Measurements from ENCODE around the gene PRELID1. TPM values are rescaled to one million over a fixed set of nuclear protein-coding genes. Genes with fewer than 3 reads are reported as not detected.

The PRELID1 gene
- total RNA-seq, 1 donor from 2014 or later: 42.4 TPM

DNA sequence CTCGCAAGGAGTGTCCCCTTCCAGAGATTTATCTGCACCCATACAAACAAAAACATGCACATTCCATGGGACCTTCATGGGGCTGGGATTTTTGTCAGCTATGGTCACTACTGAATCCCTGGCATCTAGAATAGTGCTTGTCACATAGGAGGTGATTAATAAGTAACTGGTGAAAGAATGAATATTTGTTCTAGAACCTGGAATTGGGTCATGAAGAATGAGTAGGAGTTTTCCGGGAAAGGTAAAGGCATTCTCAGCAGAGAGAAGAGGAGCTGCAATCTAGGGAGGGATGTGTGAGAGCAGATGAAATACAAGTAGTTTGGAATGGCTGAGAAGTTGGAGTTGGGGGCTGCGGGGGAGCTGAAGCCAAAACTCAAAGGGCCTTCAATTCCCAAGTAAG lies 50.7 kb downstream of the PRELID1 start:
- DNase-seq (ENCODE audit: low spot score in 2 of 2) (no peak), FAIRE-seq (no peak)

GRCh38 chr5:177354711-177355110 lies 51.1 kb downstream of the PRELID1 start:
- DNase-seq (ENCODE audit: low spot score in 2 of 2) (no peak), FAIRE-seq (no peak)

- DNase-seq (ENCODE audit: low spot score in 2 of 2) (no peak), FAIRE-seq (no peak)
Observed at GRCh38 chr5:177355162-177355867, 51.7 kb downstream of the PRELID1 start.

GRCh38 chr5:177355868-177356168 lies 52.2 kb downstream of the PRELID1 start:
- DNase-seq (ENCODE audit: low spot score in 2 of 2): no peak

More at GRCh38 chr5:177355868-177356168, 52.2 kb downstream of the PRELID1 start:
- no peak for FAIRE-seq

Other genes with a start within 250 kb of the PRELID1 start
- 1.2 TPM for gene FGFR4, start 216.9 kb upstream of the PRELID1 start, total RNA-seq
- gene NSD1, start 170.0 kb upstream of the PRELID1 start, total RNA-seq: 58.7 TPM
- gene RAB24, start 80 bp upstream of the PRELID1 start, total RNA-seq: 14.3 TPM
- 3.7 TPM for gene MXD3, start 8.1 kb downstream of the PRELID1 start, total RNA-seq
- 88.9 TPM for gene LMAN2, start 47.9 kb downstream of the PRELID1 start, total RNA-seq
- 7.7 TPM for gene RGS14, start 54.1 kb downstream of the PRELID1 start, total RNA-seq
- gene SLC34A1, start 80.6 kb downstream of the PRELID1 start, total RNA-seq: not detected
- gene PFN3, start 96.9 kb downstream of the PRELID1 start, total RNA-seq: 0.82 TPM
- gene F12, start 105.8 kb downstream of the PRELID1 start, total RNA-seq: 2.4 TPM
- 25.7 TPM for gene GRK6, start 122.9 kb downstream of the PRELID1 start, total RNA-seq
- gene PRR7, start 143.0 kb downstream of the PRELID1 start, total RNA-seq: 12.2 TPM
- 187 TPM for gene DBN1, start 169.8 kb downstream of the PRELID1 start, total RNA-seq
- 6.5 TPM for gene PDLIM7, start 193.8 kb downstream of the PRELID1 start, total RNA-seq
- gene DOK3, start 206.0 kb downstream of the PRELID1 start, total RNA-seq: 3.3 TPM
- gene DDX41, start 213.2 kb downstream of the PRELID1 start, total RNA-seq: 77.0 TPM